ENCODE results near the gene PHC2. TPM values are rescaled to one million over a fixed set of nuclear protein-coding genes. Genes with fewer than 3 reads are reported as not detected.

Gene PHC2
- total and polyA plus RNA-seq, 2 of the 13 experiments (the other 11 are each of a cell fraction or from before 2014, with no cell fraction given), result 52.5 to 84.9 TPM

DNA sequence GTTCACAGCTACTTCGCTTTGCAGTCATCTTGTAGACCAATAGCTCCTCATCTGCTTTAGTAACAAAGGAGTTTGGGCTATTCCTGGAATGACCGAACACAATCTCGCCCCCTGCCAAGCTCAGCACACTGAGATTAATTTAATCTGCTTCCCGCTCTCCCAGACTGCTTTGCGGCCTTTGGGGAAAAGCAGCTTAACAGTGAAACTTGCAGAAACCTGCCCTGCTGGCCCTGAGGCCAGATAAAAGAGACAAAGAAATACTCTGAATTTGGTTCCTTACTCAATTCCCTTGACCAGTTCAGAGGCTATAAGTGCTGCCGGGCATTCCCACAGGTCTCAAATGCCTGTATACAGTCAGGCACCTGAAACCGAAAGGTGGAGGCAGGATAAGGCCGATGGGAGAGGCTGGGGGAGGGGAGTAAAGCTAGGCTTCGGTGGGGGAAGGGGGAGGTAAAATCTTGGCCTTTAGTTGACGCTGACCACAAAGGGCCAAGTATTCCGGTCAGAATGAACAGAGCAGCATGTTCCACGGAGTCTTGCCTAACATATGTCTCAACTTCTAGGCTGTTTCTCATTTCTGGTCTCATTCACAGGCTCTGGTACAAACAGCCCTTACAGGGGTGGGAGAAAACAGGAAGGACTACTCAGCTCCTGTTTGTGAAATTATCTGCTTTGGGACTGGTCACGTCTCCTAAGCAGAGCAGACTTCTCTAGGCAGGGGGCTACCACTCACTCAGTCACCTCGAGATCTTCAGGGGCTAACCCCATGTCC lies 92.3 kb downstream of the PHC2 start (continued):
- TF ChIP-seq, protein P1, sequence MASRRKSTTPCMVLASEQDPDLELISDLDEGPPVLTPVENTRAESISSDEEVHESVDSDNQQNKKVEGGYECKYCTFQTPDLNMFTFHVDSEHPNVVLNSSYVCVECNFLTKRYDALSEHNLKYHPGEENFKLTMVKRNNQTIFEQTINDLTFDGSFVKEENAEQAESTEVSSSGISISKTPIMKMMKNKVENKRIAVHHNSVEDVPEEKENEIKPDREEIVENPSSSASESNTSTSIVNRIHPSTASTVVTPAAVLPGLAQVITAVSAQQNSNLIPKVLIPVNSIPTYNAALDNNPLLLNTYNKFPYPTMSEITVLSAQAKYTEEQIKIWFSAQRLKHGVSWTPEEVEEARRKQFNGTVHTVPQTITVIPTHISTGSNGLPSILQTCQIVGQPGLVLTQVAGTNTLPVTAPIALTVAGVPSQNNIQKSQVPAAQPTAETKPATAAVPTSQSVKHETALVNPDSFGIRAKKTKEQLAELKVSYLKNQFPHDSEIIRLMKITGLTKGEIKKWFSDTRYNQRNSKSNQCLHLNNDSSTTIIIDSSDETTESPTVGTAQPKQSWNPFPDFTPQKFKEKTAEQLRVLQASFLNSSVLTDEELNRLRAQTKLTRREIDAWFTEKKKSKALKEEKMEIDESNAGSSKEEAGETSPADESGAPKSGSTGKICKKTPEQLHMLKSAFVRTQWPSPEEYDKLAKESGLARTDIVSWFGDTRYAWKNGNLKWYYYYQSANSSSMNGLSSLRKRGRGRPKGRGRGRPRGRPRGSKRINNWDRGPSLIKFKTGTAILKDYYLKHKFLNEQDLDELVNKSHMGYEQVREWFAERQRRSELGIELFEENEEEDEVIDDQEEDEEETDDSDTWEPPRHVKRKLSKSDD (CRISPR knock-in tag; IDR thresholded peaks at IDR 0.05; ENCODE audit: low read depth), result no peak
- peak in 1 of 2 experiments; percentile 11; a peak in 1 of 4 replicates for TF ChIP-seq POLR2A (IDR thresholded peaks at IDR 0.05; ENCODE audit: insufficient read depth in 1 of 2, low read depth in 2 of 2, low read length in 2 of 2)
- TF ChIP-seq CBFB (CRISPR knock-in tag; IDR thresholded peaks at IDR 0.05), result no peak
- no peak for TF ChIP-seq DNMT1 (CRISPR knock-in tag; IDR thresholded peaks at IDR 0.05)
- TF ChIP-seq, protein P2, sequence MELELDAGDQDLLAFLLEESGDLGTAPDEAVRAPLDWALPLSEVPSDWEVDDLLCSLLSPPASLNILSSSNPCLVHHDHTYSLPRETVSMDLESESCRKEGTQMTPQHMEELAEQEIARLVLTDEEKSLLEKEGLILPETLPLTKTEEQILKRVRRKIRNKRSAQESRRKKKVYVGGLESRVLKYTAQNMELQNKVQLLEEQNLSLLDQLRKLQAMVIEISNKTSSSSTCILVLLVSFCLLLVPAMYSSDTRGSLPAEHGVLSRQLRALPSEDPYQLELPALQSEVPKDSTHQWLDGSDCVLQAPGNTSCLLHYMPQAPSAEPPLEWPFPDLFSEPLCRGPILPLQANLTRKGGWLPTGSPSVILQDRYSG (CRISPR knock-in tag; IDR thresholded peaks at IDR 0.05), result no peak
- no peak for TF ChIP-seq ZNF3 (CRISPR knock-in tag; IDR thresholded peaks at IDR 0.05)
- no peak for TF ChIP-seq ZNF607 (CRISPR knock-in tag; IDR thresholded peaks at IDR 0.05; ENCODE audit: borderline replicate concordance)
- TF ChIP-seq ZSCAN22 (CRISPR knock-in tag; IDR thresholded peaks at IDR 0.05), result peak; percentile 44; the same call in 1 of the 2 replicates
- no peak for TF ChIP-seq NFYB (CRISPR knock-in tag; IDR thresholded peaks at IDR 0.05)
- no peak for TF ChIP-seq ERF (CRISPR knock-in tag; IDR thresholded peaks at IDR 0.05)
- TF ChIP-seq SAFB2 (CRISPR knock-in tag; IDR thresholded peaks at IDR 0.05; ENCODE audit: borderline replicate concordance, low read depth), result no peak
- TF ChIP-seq ZBTB8A (CRISPR knock-in tag; IDR thresholded peaks at IDR 0.05; ENCODE audit: borderline replicate concordance, low read depth), result no peak
- TF ChIP-seq PHF5A (CRISPR knock-in tag; IDR thresholded peaks at IDR 0.05; ENCODE audit: low read depth, unreplicated experiment), result no peak
- TF ChIP-seq RBM22 (optimal IDR thresholded peaks at IDR 0.05; ENCODE audit: low read length), result peak; percentile 7
- TF ChIP-seq CEBPB (IDR thresholded peaks at IDR 0.05; ENCODE audit: borderline replicate concordance, low read depth, low read length), result 0 out of 2 replicates have a peak, but pooled peaks have one; percentile 4
- TF ChIP-seq IRF2 (CRISPR knock-in tag; IDR thresholded peaks at IDR 0.05), result 0 out of 2 replicates have a peak, but pooled peaks have one; percentile 9
- no peak for TF ChIP-seq ATF1 (CRISPR knock-in tag; IDR thresholded peaks at IDR 0.05)
- TF ChIP-seq ZNF598 (CRISPR knock-in tag; IDR thresholded peaks at IDR 0.05; ENCODE audit: borderline replicate concordance), result no peak
- TF ChIP-seq, protein P3, sequence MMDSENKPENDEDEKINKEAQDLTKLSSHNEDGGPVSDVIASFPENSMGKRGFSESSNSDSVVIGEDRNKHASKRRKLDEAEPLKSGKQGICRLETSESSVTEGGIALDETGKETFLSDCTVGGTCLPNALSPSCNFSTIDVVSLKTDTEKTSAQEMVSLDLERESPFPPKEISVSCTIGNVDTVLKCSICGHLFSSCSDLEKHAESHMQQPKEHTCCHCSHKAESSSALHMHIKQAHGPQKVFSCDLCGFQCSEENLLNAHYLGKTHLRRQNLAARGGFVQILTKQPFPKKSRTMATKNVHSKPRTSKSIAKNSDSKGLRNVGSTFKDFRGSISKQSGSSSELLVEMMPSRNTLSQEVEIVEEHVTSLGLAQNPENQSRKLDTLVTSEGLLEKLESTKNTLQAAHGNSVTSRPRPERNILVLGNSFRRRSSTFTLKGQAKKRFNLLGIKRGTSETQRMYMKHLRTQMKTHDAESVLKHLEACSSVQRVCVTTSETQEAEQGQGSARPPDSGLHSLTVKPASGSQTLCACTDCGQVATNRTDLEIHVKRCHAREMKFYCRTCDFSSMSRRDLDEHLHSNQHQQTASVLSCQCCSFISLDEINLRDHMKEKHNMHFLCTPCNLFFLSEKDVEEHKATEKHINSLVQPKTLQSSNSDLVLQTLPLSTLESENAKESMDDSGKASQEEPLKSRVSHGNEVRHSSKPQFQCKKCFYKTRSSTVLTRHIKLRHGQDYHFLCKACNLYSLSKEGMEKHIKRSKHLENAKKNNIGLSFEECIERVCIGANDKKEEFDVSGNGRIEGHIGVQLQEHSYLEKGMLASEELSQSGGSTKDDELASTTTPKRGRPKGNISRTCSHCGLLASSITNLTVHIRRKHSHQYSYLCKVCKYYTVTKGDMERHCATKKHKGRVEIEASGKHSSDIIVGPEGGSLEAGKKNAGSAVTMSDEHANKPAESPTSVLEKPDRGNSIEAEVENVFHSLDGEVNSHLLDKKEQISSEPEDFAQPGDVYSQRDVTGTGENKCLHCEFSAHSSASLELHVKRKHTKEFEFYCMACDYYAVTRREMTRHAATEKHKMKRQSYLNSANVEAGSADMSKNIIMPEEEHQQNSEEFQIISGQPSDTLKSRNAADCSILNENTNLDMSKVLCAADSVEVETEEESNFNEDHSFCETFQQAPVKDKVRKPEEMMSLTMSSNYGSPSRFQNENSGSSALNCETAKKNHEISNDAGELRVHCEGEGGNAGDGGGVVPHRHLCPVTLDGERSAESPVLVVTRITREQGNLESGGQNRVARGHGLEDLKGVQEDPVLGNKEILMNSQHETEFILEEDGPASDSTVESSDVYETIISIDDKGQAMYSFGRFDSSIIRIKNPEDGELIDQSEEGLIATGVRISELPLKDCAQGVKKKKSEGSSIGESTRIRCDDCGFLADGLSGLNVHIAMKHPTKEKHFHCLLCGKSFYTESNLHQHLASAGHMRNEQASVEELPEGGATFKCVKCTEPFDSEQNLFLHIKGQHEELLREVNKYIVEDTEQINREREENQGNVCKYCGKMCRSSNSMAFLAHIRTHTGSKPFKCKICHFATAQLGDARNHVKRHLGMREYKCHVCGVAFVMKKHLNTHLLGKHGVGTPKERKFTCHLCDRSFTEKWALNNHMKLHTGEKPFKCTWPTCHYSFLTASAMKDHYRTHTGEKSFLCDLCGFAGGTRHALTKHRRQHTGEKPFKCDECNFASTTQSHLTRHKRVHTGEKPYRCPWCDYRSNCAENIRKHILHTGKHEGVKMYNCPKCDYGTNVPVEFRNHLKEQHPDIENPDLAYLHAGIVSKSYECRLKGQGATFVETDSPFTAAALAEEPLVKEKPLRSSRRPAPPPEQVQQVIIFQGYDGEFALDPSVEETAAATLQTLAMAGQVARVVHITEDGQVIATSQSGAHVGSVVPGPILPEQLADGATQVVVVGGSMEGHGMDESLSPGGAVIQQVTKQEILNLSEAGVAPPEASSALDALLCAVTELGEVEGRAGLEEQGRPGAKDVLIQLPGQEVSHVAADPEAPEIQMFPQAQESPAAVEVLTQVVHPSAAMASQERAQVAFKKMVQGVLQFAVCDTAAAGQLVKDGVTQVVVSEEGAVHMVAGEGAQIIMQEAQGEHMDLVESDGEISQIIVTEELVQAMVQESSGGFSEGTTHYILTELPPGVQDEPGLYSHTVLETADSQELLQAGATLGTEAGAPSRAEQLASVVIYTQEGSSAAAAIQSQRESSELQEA (CRISPR knock-in tag; IDR thresholded peaks at IDR 0.05; ENCODE audit: not compliant biosample characterization), result no peak

Measured in HepG2 (cell line).